Naive thymus-derived CD4-positive, alpha-beta T cell (primary cell): ENCODE data around the gene PRKAG2. TPM values are rescaled to one million over a fixed set of nuclear protein-coding genes. Genes with fewer than 3 reads are reported as not detected.

Source experiments
- ATAC-seq: fragments of 150-1000 bp; cut with Tn5 transposase; 2 replicates; pipeline ENCODE4 v1.10.0; 2021; ENCODE audit warnings: mild to moderate bottlenecking, moderate library complexity
- CTCF ChIA-PET: fragments of 350-600 bp; sonication (Branson Sonifier 250); formaldehyde crosslinking; loops from one replicate; lab custom pipeline; 2021; ENCODE audit warnings: antibody characterized with exemption; lab: Charles Lee
- POLR2A ChIA-PET: fragments of 350-600 bp; sonication (Branson Sonifier 250); formaldehyde crosslinking; loops from one replicate; lab custom pipeline; 2021; ENCODE audit warnings: antibody characterized with exemption, inconsistent platforms; lab: Charles Lee
- DNase-seq, 9 donors: peaks; one replicate each; pipeline versions ENCODE4 v3.0.0 to v3.0.0-alpha.2; 2020 to 2022; ENCODE audit warnings: mixed read lengths in 1 of 9
- H3K27ac ChIP-seq: one replicate; pipeline ENCODE4 v1.7.0; 2013; ENCODE audit warnings: mild to moderate bottlenecking, low read depth, low read length, moderate library complexity
- H3K27me3 ChIP-seq, 2 donors: one replicate each; pipeline ENCODE4 v1.7.0; 2013; ENCODE audit warnings: low read length in 2 of 2, mild to moderate bottlenecking in 2 of 2, moderate library complexity in 2 of 2; ENCODE audit not compliant: control insufficient read depth in 2 of 2, insufficient read depth in 2 of 2
- H3K36me3 ChIP-seq, 3 experiments: 1 replicate in 2 of 3; 2 replicates in 1 of 3; pipeline ENCODE4 v1.7.0; 2013; ENCODE audit warnings: low read length in 3 of 3, mild to moderate bottlenecking in 3 of 3, moderate library complexity in 1 of 3; ENCODE audit not compliant: insufficient read depth in 3 of 3, control insufficient read depth in 2 of 3
- H3K4me1 ChIP-seq, 2 donors: one replicate each; pipeline ENCODE4 v1.7.0; 2013; ENCODE audit warnings: low read length in 2 of 2, mild to moderate bottlenecking in 2 of 2, moderate library complexity in 1 of 2; ENCODE audit not compliant: control insufficient read depth in 2 of 2, insufficient read depth in 2 of 2
- H3K4me3 ChIP-seq: 2 replicates; pipeline ENCODE4 v1.7.0; 2013; ENCODE audit warnings: mild to moderate bottlenecking, low read length
- H3K9me3 ChIP-seq, 3 experiments: 1 replicate in 2 of 3; 2 replicates in 1 of 3; pipeline ENCODE4 v1.7.0; 2013; ENCODE audit warnings: low read length in 3 of 3; ENCODE audit not compliant: control insufficient read depth in 2 of 3
- H3K27ac Mint-ChIP-seq, 9 donors: one replicate each; pipeline ENCODE4 v1.8.0; 2020 to 2022; ENCODE audit warnings: mixed read lengths in 9 of 9, mild to moderate bottlenecking in 8 of 9, moderate library complexity in 5 of 9, inconsistent platforms in 2 of 9
- H3K27me3 Mint-ChIP-seq, 5 donors: one replicate each; pipeline ENCODE4 v1.8.0; 2021 to 2022; ENCODE audit warnings: mixed read lengths in 5 of 5, mild to moderate bottlenecking in 1 of 5
- H3K36me3 Mint-ChIP-seq, 5 donors: one replicate each; pipeline ENCODE4 v1.8.0; 2020 to 2022; ENCODE audit warnings: mixed read lengths in 5 of 5, mild to moderate bottlenecking in 3 of 5, inconsistent platforms in 1 of 5
- H3K4me1 Mint-ChIP-seq, 7 donors: one replicate each; pipeline ENCODE4 v1.8.0; 2020 to 2022; ENCODE audit warnings: mixed read lengths in 7 of 7, mild to moderate bottlenecking in 3 of 7, inconsistent platforms in 1 of 7
- H3K4me3 Mint-ChIP-seq, 10 donors: one replicate each; pipeline ENCODE4 v1.8.0; 2020 to 2022; ENCODE audit warnings: mild to moderate bottlenecking in 10 of 10, mixed read lengths in 10 of 10, moderate library complexity in 6 of 10, inconsistent platforms in 2 of 10
- H3K9me3 Mint-ChIP-seq, 11 donors: one replicate each; pipeline ENCODE4 v1.8.0; 2020 to 2022; ENCODE audit warnings: mixed read lengths in 11 of 11, mild to moderate bottlenecking in 4 of 11, inconsistent platforms in 1 of 11, moderate library complexity in 1 of 11
- intact Hi-C, 2 donors: fragments of 100-400 bp; cut with micrococcal nuclease; formaldehyde crosslinking; loops; one replicate each; pipeline ENCODE4 v1.15.1; 2023
- polyA plus RNA-seq, 2 donors: library from polyadenylated mRNA; unstranded; fragments of 300-500 nt; fragmentation: Illumina TruSeq; gene quantifications; one replicate each; pipeline ENCODE4 v1.2.3, GENCODE V29; 2021
- total RNA-seq, 6 experiments: library from RNA in 5 of 6; stranded (reverse) in 5 of 6; gene quantifications; 1 replicate in 5 of 6; 2 replicates in 1 of 6; pipeline ENCODE4 v1.2.3 and lab custom pipeline; 2021 to 2026

Gene PRKAG2
- total and polyA plus RNA-seq, 7 experiments from 2014 or later = 15.0 to 74.4 (median 55.7) TPM

GRCh38 chr7:151648429-151648828, 228.5 kb downstream of the PRKAG2 start:
- POLR2A ChIA-PET = no interaction called here
- Histone ChIP-seq H3K36me3 (no peaks in the 10 kb centered on the region), H3K27me3 (no peaks in the 10 kb centered on the region), H3K9me3 (no peaks in the 10 kb centered on the region), H3K4me1 (no peaks in the 10 kb centered on the region), H3K27ac (no peak overlapping the region), H3K4me3 (no peak overlapping the region)
- H3K4me3 Mint-ChIP-seq = no peak overlapping the region
- intact Hi-C loops = no loop called here
- H3K4me1 Mint-ChIP-seq = peaks cover 0 to 6% (median 0%) of the 10 kb centered on the region in 7 donors
- H3K27me3 Mint-ChIP-seq = no peaks in the 10 kb centered on the region
- ATAC-seq (no peak), DNase-seq (no peak)
- peaks cover 0 to 2% (median 0%) of the 10 kb centered on the region in 11 donors for H3K9me3 Mint-ChIP-seq
- H3K36me3 Mint-ChIP-seq = peaks cover 0 to 36% (median 20%) of the 10 kb centered on the region in 5 donors
- no peak overlapping the region for H3K27ac Mint-ChIP-seq
- CTCF ChIA-PET = no interaction called here

- ATAC-seq (no peak), DNase-seq (no peak)
- H3K4me3 ChIP-seq = no peak overlapping the region
- POLR2A ChIA-PET = no interaction called here
- H3K4me1 ChIP-seq = no peaks in the 10 kb centered on the region
- intact Hi-C loops = no loop called here
- H3K27me3 Mint-ChIP-seq = peaks cover 0 to 3% (median 0%) of the 10 kb centered on the region in 5 donors
- H3K9me3 ChIP-seq = no peaks in the 10 kb centered on the region
- peaks cover 0 to 2% (median 0%) of the 10 kb centered on the region in 11 donors for H3K9me3 Mint-ChIP-seq
- peaks cover 0 to 6% (median 0%) of the 10 kb centered on the region in 7 donors for H3K4me1 Mint-ChIP-seq
- no peak overlapping the region for H3K27ac ChIP-seq
- CTCF ChIA-PET = no interaction called here
- peaks cover 0 to 36% (median 20%) of the 10 kb centered on the region in 5 donors for H3K36me3 Mint-ChIP-seq
- no peaks in the 10 kb centered on the region for H3K36me3 ChIP-seq
- H3K27me3 ChIP-seq = no peaks in the 10 kb centered on the region
- no peak overlapping the region for H3K27ac Mint-ChIP-seq
- H3K4me3 Mint-ChIP-seq = no peak overlapping the region
These were observed 229.0 kb downstream of the PRKAG2 start for GRCh38 chr7:151647874-151648273.

GRCh38 chr7:151647006-151647405, 229.9 kb downstream of the PRKAG2 start:
- Histone ChIP-seq H3K4me1 (no peaks in the 10 kb centered on the region), H3K27me3 (no peaks in the 10 kb centered on the region), H3K27ac (no peak overlapping the region), H3K9me3 (no peaks in the 10 kb centered on the region), H3K36me3 (no peaks in the 10 kb centered on the region), H3K4me3 (no peak overlapping the region)
- peaks cover 0 to 36% (median 20%) of the 10 kb centered on the region in 5 donors for H3K36me3 Mint-ChIP-seq
- H3K4me1 Mint-ChIP-seq = peaks cover 0 to 6% (median 0%) of the 10 kb centered on the region in 7 donors
- ATAC-seq (no peak), DNase-seq (no peak)
- intact Hi-C loops = no loop called here
- no peak overlapping the region for H3K4me3 Mint-ChIP-seq
- peaks cover 0 to 3% (median 0%) of the 10 kb centered on the region in 5 donors for H3K27me3 Mint-ChIP-seq
- ChIA-PET CTCF (no interaction called here), POLR2A (no interaction called here)
- peaks cover 0 to 2% (median 0%) of the 10 kb centered on the region in 11 donors for H3K9me3 Mint-ChIP-seq
- no peak overlapping the region for H3K27ac Mint-ChIP-seq

GRCh38 chr7:151645311-151645710, 231.6 kb downstream of the PRKAG2 start:
- POLR2A ChIA-PET = no interaction called here
- Mint-ChIP-seq H3K4me1 (peaks cover 0 to 6% (median 0%) of the 10 kb centered on the region in 7 donors), H3K9me3 (peaks cover 0 to 2% (median 0%) of the 10 kb centered on the region in 11 donors), H3K36me3 (peaks cover 0 to 32% (median 20%) of the 10 kb centered on the region in 5 donors), H3K4me3 (no peak overlapping the region), H3K27me3 (peaks cover 0 to 3% (median 0%) of the 10 kb centered on the region in 5 donors), H3K27ac (no peak overlapping the region)
- Histone ChIP-seq H3K27ac (no peak overlapping the region), H3K4me1 (no peaks in the 10 kb centered on the region), H3K4me3 (no peak overlapping the region), H3K9me3 (no peaks in the 10 kb centered on the region), H3K36me3 (no peaks in the 10 kb centered on the region), H3K27me3 (no peaks in the 10 kb centered on the region)
- intact Hi-C loops = no loop called here
- ATAC-seq = no peak
- CTCF ChIA-PET = no interaction called here
- DNase-seq = no peak

GRCh38 chr7:151644554-151644953, 232.4 kb downstream of the PRKAG2 start:
- Histone ChIP-seq H3K27ac (no peak overlapping the region), H3K4me3 (no peak overlapping the region), H3K4me1 (no peaks in the 10 kb centered on the region), H3K27me3 (no peaks in the 10 kb centered on the region), H3K36me3 (no peaks in the 10 kb centered on the region), H3K9me3 (no peaks in the 10 kb centered on the region)
- H3K27me3 Mint-ChIP-seq = peaks cover 0 to 3% (median 0%) of the 10 kb centered on the region in 5 donors
- H3K36me3 Mint-ChIP-seq = peaks cover 0 to 33% (median 20%) of the 10 kb centered on the region in 5 donors
- no peak overlapping the region for H3K4me3 Mint-ChIP-seq
- DNase-seq (no peak), ATAC-seq (no peak)
- peaks cover 0 to 2% (median 0%) of the 10 kb centered on the region in 11 donors for H3K9me3 Mint-ChIP-seq
- H3K4me1 Mint-ChIP-seq = peaks cover 0 to 6% (median 0%) of the 10 kb centered on the region in 7 donors
- H3K27ac Mint-ChIP-seq = no peak overlapping the region
- intact Hi-C loops = no loop called here
- CTCF ChIA-PET = no interaction called here
- POLR2A ChIA-PET = no interaction called here

GRCh38 chr7:151642746-151643145, 234.2 kb downstream of the PRKAG2 start:
- peaks cover 0 to 3% (median 0%) of the 10 kb centered on the region in 5 donors for H3K27me3 Mint-ChIP-seq
- CTCF ChIA-PET = interaction anchor here (0.6 to 1.0 kb wide), 2 partner anchors 10 to 1519 kb away, joined by 4 read pairs; no protein-coding TSS in a partner anchor
- H3K4me3 ChIP-seq = no peak overlapping the region
- intact Hi-C loops = no loop called here
- peaks cover 0 to 2% (median 0%) of the 10 kb centered on the region in 11 donors for H3K9me3 Mint-ChIP-seq
- peaks cover 0 to 5% (median 0%) of the 10 kb centered on the region in 7 donors for H3K4me1 Mint-ChIP-seq
- no peaks in the 10 kb centered on the region for H3K27me3 ChIP-seq
- no peaks in the 10 kb centered on the region for H3K9me3 ChIP-seq
- H3K27ac ChIP-seq = no peak overlapping the region
- H3K36me3 ChIP-seq = no peaks in the 10 kb centered on the region
- no peak overlapping the region for H3K27ac Mint-ChIP-seq
- DNase-seq (no peak), ATAC-seq (no peak)
- no peaks in the 10 kb centered on the region for H3K4me1 ChIP-seq
- H3K36me3 Mint-ChIP-seq = peaks cover 0 to 31% (median 14%) of the 10 kb centered on the region in 5 donors
- no peak overlapping the region for H3K4me3 Mint-ChIP-seq
- POLR2A ChIA-PET = interaction anchor here (0.7 kb wide), 2 partner anchors 9 to 240 kb away, joined by 3 read pairs; no protein-coding TSS in a partner anchor

- ChIA-PET CTCF (no interaction called here), POLR2A (no interaction called here)
- H3K27ac ChIP-seq = no peak overlapping the region
- no peaks in the 10 kb centered on the region for H3K27me3 ChIP-seq
- ATAC-seq = no peak
- intact Hi-C loops = no loop called here
- H3K9me3 ChIP-seq = no peaks in the 10 kb centered on the region
- no peak overlapping the region for H3K4me3 ChIP-seq
- H3K36me3 ChIP-seq = no peaks in the 10 kb centered on the region
- H3K27ac Mint-ChIP-seq = no peak overlapping the region
- no peak overlapping the region for H3K4me3 Mint-ChIP-seq
- DNase-seq = no peak
- H3K27me3 Mint-ChIP-seq = peaks cover 0 to 3% (median 0%) of the 10 kb centered on the region in 5 donors
- peaks cover 0 to 2% (median 0%) of the 10 kb centered on the region in 11 donors for H3K9me3 Mint-ChIP-seq
- no peaks in the 10 kb centered on the region for H3K4me1 ChIP-seq
- H3K4me1 Mint-ChIP-seq = peaks cover 0 to 5% (median 0%) of the 10 kb centered on the region in 7 donors
- H3K36me3 Mint-ChIP-seq = peaks cover 0 to 21% (median 7%) of the 10 kb centered on the region in 5 donors
These were observed 235.3 kb downstream of the PRKAG2 start for GRCh38 chr7:151641587-151641986.
